HG03575 (cell line): Measurements from ENCODE around the gene FAM221B.

ENCODE experiments used
- ATAC-seq: cut with Tn5 transposase; IDR thresholded peaks from one replicate; pipeline ENCODE4 v1.9.1; 2021; ENCODE audit not compliant: unreplicated experiment, insufficient number of reproducible peaks, low FRiP score; ENCODE audit errors: extremely low read depth

FAM221B gene

GRCh38 chr9:35797311-35798109 lies 31.0 kb downstream of the FAM221B start:
- ATAC-seq = no peak

GRCh38 chr9:35795695-35796094 lies 32.8 kb downstream of the FAM221B start:
- ATAC-seq = no peak

- no peak for ATAC-seq
Measured at GRCh38 chr9:35793461-35793860, 35.1 kb downstream of the FAM221B start.

GRCh38 chr9:35792826-35793225 lies 35.7 kb downstream of the FAM221B start:
- no peak for ATAC-seq

GRCh38 chr9:35792024-35792813 lies 36.3 kb downstream of the FAM221B start:
- no peak for ATAC-seq

GRCh38 chr9:35791297-35791921 lies 37.1 kb downstream of the FAM221B start, which contains the start of gene NPR2:
Gene NPR2, plus strand, starts transcription at chr9:35791591. Its CDS starts 818 bp downstream, at chr9:35792409.
- no peak for ATAC-seq

GRCh38 chr9:35790385-35791296 lies 37.9 kb downstream of the FAM221B start:
- no peak for ATAC-seq

GRCh38 chr9:35790025-35790384 lies 38.5 kb downstream of the FAM221B start:
- ATAC-seq = no peak

- no peak for ATAC-seq
Measured at GRCh38 chr9:35789541-35789940, 39.0 kb downstream of the FAM221B start.

- ATAC-seq = no peak
Measured at GRCh38 chr9:35783418-35783817, 45.1 kb downstream of the FAM221B start.

GRCh38 chr9:35781066-35781465 lies 47.5 kb downstream of the FAM221B start:
- no peak for ATAC-seq

GRCh38 chr9:35778496-35778895 lies 50.0 kb downstream of the FAM221B start:
- no peak for ATAC-seq

GRCh38 chr9:35776018-35776417 lies 52.5 kb downstream of the FAM221B start:
- no peak for ATAC-seq

GRCh38 chr9:35774907-35775635 lies 53.5 kb downstream of the FAM221B start:
- ATAC-seq = no peak

- no peak for ATAC-seq
Measured at GRCh38 chr9:35771943-35772342, 56.6 kb downstream of the FAM221B start.

GRCh38 chr9:35771534-35771933 lies 57.0 kb downstream of the FAM221B start:
- no peak for ATAC-seq

GRCh38 chr9:35771075-35771433 lies 57.5 kb downstream of the FAM221B start:
- ATAC-seq = no peak

GRCh38 chr9:35769763-35770162 lies 58.8 kb downstream of the FAM221B start:
- no peak for ATAC-seq
